Measurements from ENCODE around the gene PLSCR4. TPM values are rescaled to one million over a fixed set of nuclear protein-coding genes. Genes with fewer than 3 reads are reported as not detected.

Gene PLSCR4
- polyA plus RNA-seq, 3 donors = 10.6 to 64.6 (median 37.8) TPM

DNA sequence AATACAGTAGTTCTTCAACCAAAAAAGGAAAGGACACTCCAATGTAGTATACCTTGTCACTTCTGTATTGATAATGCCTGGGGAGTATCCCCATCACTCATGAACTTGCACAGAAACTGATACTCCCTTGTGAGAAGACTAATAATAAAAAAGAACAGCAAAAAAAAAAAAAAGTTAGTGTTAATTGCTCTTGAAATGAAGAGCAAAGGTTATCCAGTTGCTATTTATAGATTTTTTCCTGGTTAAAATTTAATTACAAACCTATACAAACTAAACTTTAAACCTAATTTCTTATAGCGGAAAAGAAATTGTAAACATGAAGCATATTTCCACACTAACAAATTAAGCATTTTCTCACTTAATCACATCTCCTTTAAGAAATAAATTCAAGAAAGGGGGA is 96.6 kb downstream of the PLSCR4 start:
- 50 to 99% (median 97%) methylated on average over 1 of the region's 1 CpG for WGBS, 3 donors
- H3K27ac ChIP-seq (ENCODE audit: low read depth, low read length) = no peak overlapping the region

- H3K27ac ChIP-seq (ENCODE audit: low read depth, low read length) = no peak overlapping the region
- WGBS, 3 donors = 63 to 87% (median 83%) methylated on average over 4 of the region's 4 CpGs
Observed at GRCh38 chr3:146153429-146153828, 97.5 kb downstream of the PLSCR4 start.

- 66 to 85% (median 79%) methylated on average over 6 of the region's 6 CpGs for WGBS, 3 donors
- H3K27ac ChIP-seq (ENCODE audit: low read depth, low read length) = no peak overlapping the region
Observed at GRCh38 chr3:146152834-146153233, 98.1 kb downstream of the PLSCR4 start.

DNA sequence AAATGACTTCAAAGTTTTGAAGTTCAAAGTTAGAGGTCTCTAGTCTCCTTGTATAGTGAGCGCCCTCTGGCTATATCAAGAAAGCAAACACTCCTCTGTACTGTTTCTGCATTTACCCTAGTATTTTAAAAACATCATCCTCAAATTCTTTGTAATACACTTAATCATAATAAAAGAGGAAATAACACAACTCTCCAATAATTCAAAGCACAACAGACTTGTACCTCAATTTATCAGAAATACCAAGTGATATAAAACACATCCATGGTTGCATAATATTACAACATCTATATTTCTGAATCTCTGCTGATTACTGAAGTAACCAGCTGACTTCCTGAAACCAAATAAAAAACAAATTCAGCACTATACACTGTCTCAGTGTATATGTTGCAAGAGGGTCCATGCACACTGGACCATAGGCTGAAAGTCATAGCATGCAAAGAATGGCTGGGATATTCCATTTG is 102.4 kb downstream of the PLSCR4 start:
- WGBS, 3 donors = 42 to 71% (median 56%) methylated on average over 1 of the region's 1 CpG
- H3K27ac ChIP-seq (ENCODE audit: low read depth, low read length) = no peak overlapping the region

GRCh38 chr3:146145642-146146041 is 105.3 kb downstream of the PLSCR4 start:
- no peak overlapping the region for H3K27ac ChIP-seq (ENCODE audit: low read depth, low read length)
- WGBS, 3 donors = 93 to 97% (median 94%) methylated on average over 1 of the region's 1 CpG

DNA sequence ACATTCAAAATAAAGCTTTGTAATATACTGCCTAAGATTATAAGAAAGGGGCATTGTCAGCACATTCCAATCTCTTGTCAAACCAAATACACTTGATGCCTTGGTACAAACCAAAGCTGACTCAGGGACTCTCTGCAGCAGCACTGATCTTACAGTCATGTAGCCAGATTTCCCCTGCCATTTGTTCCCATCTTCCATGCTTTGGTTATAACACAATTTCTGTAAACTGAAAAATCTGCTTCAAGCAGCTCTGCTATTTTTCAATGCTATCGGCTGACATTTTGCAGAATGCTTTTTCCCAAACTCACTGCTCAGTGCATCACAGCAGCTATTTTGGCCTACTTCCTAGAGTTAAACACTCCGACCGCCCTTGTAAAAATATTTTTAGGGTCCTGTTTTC is 108.1 kb downstream of the PLSCR4 start:
- H3K27ac ChIP-seq (ENCODE audit: low read depth, low read length) = no peak overlapping the region
- WGBS, 3 donors = 54 to 67% (median 61%) methylated on average over 3 of the region's 3 CpGs

Other genes with a start within 250 kb of the PLSCR4 start
- gene PLOD2, start 89.9 kb downstream of the PLSCR4 start, polyA plus RNA-seq = 100 to 1,000 TPM in 1 of 3 donors, 10 to 100 TPM in 2; 13.9 to 137 (median 29.7) TPM
- gene PLSCR2, start 218.5 kb upstream of the PLSCR4 start, polyA plus RNA-seq = under 1 TPM in 1 of 3 donors, not detected in 2; 0.14 TPM